CD4-positive, alpha-beta T cell (primary cell): Measurements from ENCODE around the gene POU2F3. TPM values are rescaled to one million over a fixed set of nuclear protein-coding genes. Genes with fewer than 3 reads are reported as not detected.

Experiments
- ATAC-seq: fragments of 200-7000 bp; cut with Tn5 transposase; one replicate; pipeline ENCODE4 v1.10.0; 2022; ENCODE audit warnings: mild to moderate bottlenecking; ENCODE audit not compliant: poor library complexity
- CTCF ChIA-PET: fragments of 350-600 bp; sonication (Branson Sonifier 250); formaldehyde crosslinking; loops from one replicate; lab custom pipeline; 2021; ENCODE audit warnings: antibody characterized with exemption, inconsistent platforms; lab: Charles Lee
- POLR2A ChIA-PET: fragments of 350-600 bp; sonication (Branson Sonifier 250); formaldehyde crosslinking; loops from one replicate; lab custom pipeline; 2021; ENCODE audit warnings: antibody characterized with exemption, inconsistent platforms; lab: Charles Lee
- DNase-seq, 14 experiments: peaks; one replicate each; pipeline ENCODE4 v3.0.0-alpha.2; 2013 to 2020; ENCODE audit warnings: mixed read lengths in 2 of 14
- H3K27ac ChIP-seq, 2 donors: one replicate each; pipeline versions ENCODE4 v1.5.1 to v1.7.0; 2013; ENCODE audit warnings: low read length in 2 of 2, low read depth in 1 of 2, mild to moderate bottlenecking in 1 of 2
- H3K27me3 ChIP-seq, 2 experiments: 1 replicate in 1 of 2; 2 replicates in 1 of 2; pipeline versions ENCODE4 v1.6.1 to v1.7.0; 2013; ENCODE audit warnings: low read length in 2 of 2, control low read depth in 1 of 2, mild to moderate bottlenecking in 1 of 2, moderate library complexity in 1 of 2; ENCODE audit not compliant: insufficient read depth in 2 of 2, control insufficient read depth in 1 of 2
- H3K36me3 ChIP-seq: one replicate; pipeline ENCODE4 v1.6.1; 2013; ENCODE audit warnings: low read length, control low read depth; ENCODE audit not compliant: insufficient read depth
- H3K4me1 ChIP-seq: one replicate; pipeline ENCODE4 v1.6.1; 2013; ENCODE audit warnings: low read length, control low read depth; ENCODE audit not compliant: insufficient read depth
- H3K4me3 ChIP-seq: one replicate; pipeline ENCODE4 v1.5.1; 2013; ENCODE audit warnings: mild to moderate bottlenecking, low read length, moderate library complexity
- H3K9me3 ChIP-seq, 2 experiments: 1 replicate in 1 of 2; 2 replicates in 1 of 2; pipeline versions ENCODE4 v1.6.1 to v1.7.0; 2013; ENCODE audit warnings: low read length in 2 of 2, mild to moderate bottlenecking in 2 of 2, control low read depth in 1 of 2, moderate library complexity in 1 of 2; ENCODE audit not compliant: control insufficient read depth in 1 of 2, insufficient read depth in 1 of 2
- H3K27ac Mint-ChIP-seq: one replicate; pipeline ENCODE4 v1.8.0; 2020; ENCODE audit warnings: mixed read lengths
- H3K27me3 Mint-ChIP-seq: one replicate; pipeline ENCODE4 v1.8.0; 2021; ENCODE audit warnings: mixed read lengths
- H3K36me3 Mint-ChIP-seq: one replicate; pipeline ENCODE4 v1.8.0; 2021; ENCODE audit warnings: low read depth, mixed read lengths
- H3K4me1 Mint-ChIP-seq: one replicate; pipeline ENCODE4 v1.8.0; 2021; ENCODE audit warnings: low read depth, mixed read lengths
- H3K4me3 Mint-ChIP-seq: one replicate; pipeline ENCODE4 v1.8.0; 2020; ENCODE audit warnings: mild to moderate bottlenecking, mixed read lengths
- H3K9me3 Mint-ChIP-seq: one replicate; pipeline ENCODE4 v1.8.0; 2020; ENCODE audit warnings: mixed read lengths
- CTCF ChIP-seq: fragments of 200-600 bp; IDR thresholded peaks from one replicate; pipeline ENCODE4 v1.8.0; 2022; ENCODE audit warnings: antibody characterized with exemption, mild to moderate bottlenecking
- intact Hi-C, 2 experiments: fragments of 100-400 bp; cut with DNase I in 1 of 2; cut with micrococcal nuclease in 1 of 2; formaldehyde crosslinking; loops; one replicate each; pipeline versions ENCODE4 v1.15.1 to v1.9.0; 2023 to 2025; cut with DNase I, micrococcal nuclease
- polyA plus RNA-seq, 2 donors: library from polyadenylated mRNA; unstranded; fragments of 120-200 nt; gene quantifications; one replicate each; pipeline ENCODE4 v1.2.1, GENCODE V29; 2013
- total RNA-seq, 174 experiments: library from RNA in 2 of 174; stranded (reverse) in 2 of 174; gene quantifications; one replicate each; pipeline ENCODE4 v1.2.3 and lab custom pipeline; 2021 to 2026

The POU2F3 gene
- not detected for total RNA-seq
- polyA plus RNA-seq (2013, experiment 1 of 2) = not detected
- 0.03 TPM for polyA plus RNA-seq (2013, experiment 2 of 2)
- 0 to 0.33 (median 0) reads per million in 172 experiments for total RNA-seq (lab: John Stamatoyannopoulos, UW)

- Mint-ChIP-seq H3K9me3 (no peaks in the 10 kb centered on the region), H3K36me3 (no peaks in the 10 kb centered on the region), H3K4me1 (no peaks in the 10 kb centered on the region), H3K4me3 (no peak within 1 kb of the TSS), H3K27me3 (peaks cover 79% of the 10 kb centered on the region), H3K27ac (no peak within 1 kb of the TSS)
- peaks cover 28 to 50% of the 10 kb centered on the region in 2 experiments for H3K27me3 ChIP-seq
- no peak for ATAC-seq
- TF ChIP-seq CTCF = no peak
- H3K27ac ChIP-seq = no peak within 1 kb of the TSS
- H3K4me1 ChIP-seq = no peaks in the 10 kb centered on the region
- CTCF ChIA-PET = no interaction called here
- no peaks in the 10 kb centered on the region for H3K36me3 ChIP-seq
- intact Hi-C loops = no loop called here
- peaks cover 0 to 7% of the 10 kb centered on the region in 2 experiments for H3K9me3 ChIP-seq
- no peak within 1 kb of the TSS for H3K4me3 ChIP-seq
- no peak for DNase-seq
- POLR2A ChIA-PET = no interaction called here
Measured at GRCh38 chr11:120239713-120240640, at the start of gene POU2F3. TSS of gene POU2F3 (plus strand) at chr11:120240140. CDS start at chr11:120240344, 204 bp downstream.

- no peak overlapping the region for H3K4me3 Mint-ChIP-seq
- H3K27me3 Mint-ChIP-seq = peaks cover 14% of the 10 kb centered on the region
- no peaks in the 10 kb centered on the region for H3K36me3 ChIP-seq
- ATAC-seq = no peak
- no peaks in the 10 kb centered on the region for H3K9me3 ChIP-seq
- POLR2A ChIA-PET = no interaction called here
- H3K4me1 Mint-ChIP-seq = no peaks in the 10 kb centered on the region
- no peak for TF ChIP-seq CTCF
- no peaks in the 10 kb centered on the region for H3K4me1 ChIP-seq
- H3K27ac Mint-ChIP-seq = no peak overlapping the region
- intact Hi-C loops = no loop called here
- H3K9me3 Mint-ChIP-seq = no peaks in the 10 kb centered on the region
- no peaks in the 10 kb centered on the region for H3K36me3 Mint-ChIP-seq
- CTCF ChIA-PET = no interaction called here
- peaks cover under 1 to 2% of the 10 kb centered on the region in 2 experiments for H3K27me3 ChIP-seq
- no peak overlapping the region for H3K27ac ChIP-seq
- no peak overlapping the region for H3K4me3 ChIP-seq
- no peak for DNase-seq
Measured at GRCh38 chr11:120191058-120191457, 48.9 kb upstream of the POU2F3 start.

DNA sequence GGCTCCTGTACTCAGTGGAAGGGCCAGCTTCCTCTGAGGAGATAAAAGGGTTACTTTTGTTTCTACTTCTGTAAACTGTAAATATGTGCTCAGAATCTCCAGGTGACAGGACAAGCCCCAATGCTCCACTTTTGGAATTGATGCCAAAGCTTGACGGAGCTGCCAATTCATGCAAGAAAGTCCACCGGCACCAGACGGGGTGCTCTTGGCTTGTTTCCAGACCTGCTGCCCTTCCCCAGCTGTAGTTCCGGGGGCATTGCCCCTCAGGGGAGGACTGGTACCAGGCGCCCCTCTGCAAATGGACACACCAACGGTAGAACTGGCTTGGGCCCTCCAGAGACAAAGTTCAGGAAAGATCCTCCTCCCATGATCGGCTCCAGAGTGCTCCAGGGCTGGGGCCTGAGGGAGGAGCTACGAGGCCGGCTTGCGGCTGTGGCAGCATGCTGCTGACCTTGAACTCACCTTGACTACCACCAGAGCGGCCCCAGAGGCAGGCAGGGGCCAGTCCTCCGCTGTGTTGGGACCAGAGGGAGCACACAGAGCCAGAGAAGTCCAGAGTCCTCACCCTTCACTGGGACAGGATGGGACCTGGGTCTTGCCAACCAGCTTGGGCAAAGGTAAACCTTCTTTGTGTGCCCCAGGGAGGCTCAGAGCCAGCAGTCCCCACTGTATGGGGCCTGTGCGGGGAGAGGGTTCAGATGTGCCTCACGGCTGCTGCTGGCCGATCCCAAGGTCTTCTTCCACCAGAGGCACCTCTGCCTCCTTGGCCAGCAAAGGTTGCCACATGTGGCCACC is 46.9 kb upstream of the POU2F3 start:
- H3K27me3 Mint-ChIP-seq = peaks cover 10% of the 10 kb centered on the region
- ChIA-PET CTCF (no interaction called here), POLR2A (no interaction called here)
- H3K4me1 Mint-ChIP-seq = no peaks in the 10 kb centered on the region
- peaks cover 0 to 3% of the 10 kb centered on the region in 2 experiments for H3K27me3 ChIP-seq
- no peak overlapping the region for H3K4me3 Mint-ChIP-seq
- DNase-seq (no peak), ATAC-seq (no peak)
- no peak for TF ChIP-seq CTCF
- no peaks in the 10 kb centered on the region for H3K9me3 Mint-ChIP-seq
- intact Hi-C loops = no loop called here
- no peak overlapping the region for H3K4me3 ChIP-seq
- no peak overlapping the region for H3K27ac Mint-ChIP-seq
- no peaks in the 10 kb centered on the region for H3K36me3 ChIP-seq
- H3K36me3 Mint-ChIP-seq = no peaks in the 10 kb centered on the region
- no peak overlapping the region for H3K27ac ChIP-seq
- no peaks in the 10 kb centered on the region for H3K9me3 ChIP-seq
- no peaks in the 10 kb centered on the region for H3K4me1 ChIP-seq
